CD4-positive, alpha-beta T cell treated with Interleukin-6 at 100 ng/mL for 8 hours (primary cell): Measurements from ENCODE around the gene ZNF836.

Source experiments
- DNase-seq: peaks from one replicate; pipeline ENCODE4 v3.0.0-alpha.2; 2020; ENCODE audit warnings: mixed read lengths, low spot score

The ZNF836 gene

GRCh38 chr19:52188822-52189734 is 17.7 kb upstream of the ZNF836 start:
- no peak for DNase-seq

DNA sequence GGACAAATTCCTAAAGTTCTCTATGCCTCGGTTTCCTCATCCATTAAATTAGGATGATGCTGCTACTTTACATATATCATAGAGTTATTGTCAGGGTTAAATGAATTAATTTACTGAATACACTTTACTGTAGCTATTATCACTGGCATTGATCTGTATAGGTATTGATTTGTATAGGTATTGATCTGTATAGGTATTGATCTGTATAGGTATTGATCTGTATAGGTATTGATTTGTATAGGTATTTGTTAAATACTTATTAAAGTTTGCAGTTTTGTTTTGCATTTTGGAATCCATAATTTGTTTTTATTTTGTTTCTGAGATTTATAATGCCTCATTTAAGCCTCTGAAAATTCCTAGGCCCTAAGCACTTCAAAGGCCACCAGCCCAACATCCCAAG is 16.0 kb upstream of the ZNF836 start:
- no peak for DNase-seq

GRCh38 chr19:52176574-52176973 is 5.2 kb upstream of the ZNF836 start:
- DNase-seq: no peak

- no peak for DNase-seq
Observed at GRCh38 chr19:52172347-52172746, 926 bp upstream of the ZNF836 start.

DNA sequence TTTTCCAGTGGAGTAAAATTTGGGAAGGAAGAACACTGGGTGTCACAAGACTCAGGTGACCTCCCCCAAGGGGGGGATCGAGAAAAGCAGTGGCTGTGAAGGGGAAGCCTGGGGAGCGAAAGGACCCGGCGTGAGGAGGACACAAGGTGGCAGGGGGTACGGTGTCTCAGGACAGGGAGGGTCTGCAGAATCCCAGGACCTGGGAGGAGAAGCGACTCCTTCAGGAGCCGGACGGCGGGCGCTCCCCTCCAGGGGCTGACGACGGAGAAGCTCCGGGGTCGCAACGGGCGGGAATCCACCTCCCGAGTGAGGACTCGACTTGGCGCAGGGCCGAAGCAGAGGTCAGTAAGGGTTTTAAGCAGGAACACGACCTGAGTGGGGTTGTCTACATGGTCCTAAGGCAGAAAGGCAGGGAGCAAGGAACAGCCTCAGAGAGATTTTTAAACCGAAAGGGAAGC is 529 bp downstream of the ZNF836 start:
- DNase-seq: no peak

DNA sequence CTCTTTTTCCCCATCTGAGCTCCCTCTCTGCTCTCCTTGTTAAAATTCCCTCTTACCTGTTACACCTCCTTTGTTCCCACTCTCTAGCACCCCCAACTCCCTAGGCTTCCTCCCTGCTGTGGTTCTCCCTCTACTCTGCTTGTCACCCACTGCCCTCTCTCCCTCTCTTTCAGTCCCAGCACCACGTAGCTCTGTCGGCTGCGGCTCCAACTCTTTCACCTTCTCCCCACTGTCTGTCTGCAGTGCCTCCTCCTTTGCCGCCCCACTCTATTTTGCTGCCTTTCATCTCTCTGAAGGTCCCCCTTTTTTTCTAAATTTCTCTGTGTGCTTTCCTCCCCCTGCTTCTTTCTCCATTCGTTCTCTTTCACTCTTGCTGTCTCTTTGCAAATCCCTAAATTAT is 1.1 kb downstream of the ZNF836 start:
- DNase-seq: no peak

DNA sequence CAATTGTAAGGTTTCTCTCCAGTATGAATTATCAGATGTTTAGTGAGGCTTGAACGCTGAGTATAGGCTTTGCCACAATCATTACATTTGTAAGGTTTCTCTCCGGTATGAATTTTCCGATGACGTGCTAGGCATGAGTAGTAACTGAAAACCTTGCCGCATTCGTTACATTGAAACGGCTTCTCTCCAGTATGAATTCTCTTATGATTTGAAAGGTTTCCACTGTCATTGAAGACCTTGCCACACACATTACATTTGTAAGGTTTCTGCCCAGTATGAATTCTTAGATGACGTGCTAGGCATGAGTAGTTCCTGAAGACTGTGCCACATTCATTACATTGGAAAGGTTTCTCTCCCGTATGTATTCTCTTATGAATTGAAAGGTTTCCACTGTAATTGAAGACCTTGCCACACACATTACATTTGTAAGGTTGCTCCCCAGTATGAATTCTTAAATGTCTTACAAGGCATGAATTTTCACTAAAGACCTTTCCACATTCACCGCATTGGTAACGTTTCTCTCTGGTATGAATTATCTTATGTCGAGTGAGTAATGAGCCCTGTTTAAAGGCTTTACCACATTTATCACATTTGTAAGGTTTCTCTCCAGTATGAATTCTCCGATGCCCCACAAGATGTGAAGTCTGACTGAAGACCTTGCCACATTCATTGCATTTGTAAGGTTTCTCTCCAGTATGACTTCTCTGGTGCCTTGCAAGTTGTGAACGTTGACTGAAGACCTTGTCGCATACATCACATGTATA is 15.6 kb downstream of the ZNF836 start:
- no peak for DNase-seq

DNA sequence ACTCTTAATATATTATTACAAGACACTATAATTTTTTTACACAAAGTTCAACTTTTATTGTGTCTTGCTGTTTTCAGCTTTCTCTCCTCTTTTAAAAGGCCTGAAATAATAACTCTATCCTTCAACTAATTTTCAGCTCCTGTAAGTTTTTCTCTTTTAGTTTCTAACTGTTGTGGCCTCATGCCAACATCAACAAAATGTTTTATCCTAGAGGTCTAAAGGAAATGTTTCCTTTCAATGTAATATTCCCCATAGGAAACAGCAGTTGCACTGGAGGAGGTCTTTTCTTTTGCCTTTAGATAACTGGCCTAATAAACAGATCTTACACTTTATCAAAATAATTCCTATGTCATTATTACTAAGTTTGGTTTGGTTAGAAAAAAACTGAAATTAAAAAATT is 23.2 kb downstream of the ZNF836 start:
- no peak for DNase-seq

DNA sequence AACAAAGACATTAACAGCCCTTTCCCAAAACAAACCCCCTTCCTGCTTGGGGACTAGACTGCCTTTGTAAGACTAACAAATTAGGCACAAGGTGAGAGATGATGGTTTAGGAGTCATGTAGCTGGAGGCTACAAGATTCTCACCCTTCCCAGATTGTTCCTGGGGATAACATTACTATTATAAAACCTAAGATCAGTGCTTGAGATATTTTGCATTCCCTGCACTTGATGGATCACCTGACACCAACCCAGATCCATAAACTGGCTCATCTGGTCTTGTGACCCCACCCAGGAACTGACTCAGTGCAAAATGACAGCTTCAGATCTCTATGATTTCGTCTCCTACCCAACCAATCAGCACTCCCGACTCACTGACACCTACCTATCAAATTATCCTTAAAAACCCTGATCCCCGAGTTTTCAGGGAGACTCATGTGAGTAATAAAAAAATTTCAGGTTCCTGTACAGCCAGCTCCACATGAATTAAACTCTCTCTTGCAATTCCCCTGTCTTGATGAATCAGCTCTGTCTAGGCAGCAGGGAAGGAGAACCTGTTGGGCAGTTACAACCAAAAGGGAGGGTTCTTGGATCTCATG is 29.3 kb downstream of the ZNF836 start:
- DNase-seq: no peak

GRCh38 chr19:52141203-52141602 is 30.2 kb downstream of the ZNF836 start:
- no peak for DNase-seq

DNA sequence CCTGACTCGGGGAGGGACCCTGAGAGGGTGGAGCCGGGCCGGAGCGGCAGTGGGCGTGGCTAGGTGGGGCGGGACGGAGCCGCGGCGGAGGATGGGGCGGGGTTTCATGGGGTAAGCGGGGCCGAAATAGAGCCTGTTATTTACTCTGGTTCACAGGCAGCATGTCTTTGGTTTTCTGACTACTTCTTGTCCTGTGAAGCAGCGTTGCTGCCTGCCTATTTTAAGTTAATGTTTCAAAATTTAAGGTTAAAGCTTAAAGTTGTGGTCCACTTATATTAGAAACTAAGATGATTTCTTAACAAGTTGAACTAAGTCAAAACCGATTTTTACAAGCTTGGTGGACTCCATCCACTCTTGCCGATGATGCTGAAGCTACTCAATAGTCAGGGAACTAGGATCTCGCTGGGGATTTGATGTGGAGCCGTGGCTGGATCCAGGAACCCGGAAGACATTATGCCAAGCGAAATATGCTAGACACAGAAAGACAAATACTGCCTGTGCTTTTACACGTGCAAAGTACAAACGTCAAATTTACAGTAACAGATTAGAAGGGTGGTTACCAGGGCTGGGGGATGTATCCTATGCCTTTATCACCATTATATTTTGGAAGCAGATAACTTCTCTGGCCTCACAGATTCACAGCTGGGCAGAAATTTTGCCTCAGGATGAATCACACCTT is 31.2 kb downstream of the ZNF836 start:
- peak; percentile 97 for DNase-seq

DNA sequence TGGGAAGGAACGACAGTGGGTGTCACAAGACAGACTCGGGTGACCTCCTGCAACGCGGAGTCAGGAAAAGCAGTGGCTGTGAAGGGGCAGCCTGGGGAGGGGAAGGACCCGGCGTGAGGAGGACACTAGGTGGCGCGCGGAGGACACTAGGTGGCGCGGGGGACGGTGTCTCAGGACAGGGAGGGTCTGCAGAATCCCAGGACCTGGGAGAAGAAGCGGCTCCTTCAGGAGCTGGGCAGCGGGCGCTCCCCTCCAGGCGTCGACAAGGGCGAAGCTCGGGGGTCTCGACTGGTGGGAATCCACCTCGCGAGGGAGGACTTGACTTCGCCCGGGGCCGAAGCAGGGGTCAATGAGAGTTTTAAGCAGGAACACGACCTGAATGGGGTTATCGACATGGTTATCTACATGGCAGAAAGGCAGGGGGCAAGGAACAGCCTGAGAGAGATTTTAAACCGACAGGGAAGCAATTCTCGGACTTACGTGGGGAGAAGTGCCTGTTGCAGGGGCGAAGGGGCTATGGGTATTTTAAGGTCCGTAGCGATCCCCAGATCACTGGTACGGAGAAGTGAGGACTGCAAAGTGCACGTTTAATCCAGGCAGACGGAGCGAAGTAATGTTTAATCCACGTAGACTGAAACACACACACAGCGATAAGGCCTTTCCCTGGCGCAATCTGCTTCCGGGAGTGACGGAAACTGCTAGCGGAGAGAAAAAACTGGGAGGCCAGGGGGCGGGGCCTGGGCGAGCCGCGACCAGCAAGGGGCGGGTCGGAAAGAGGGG is 32.0 kb downstream of the ZNF836 start, which contains the start of gene ZNF616:
ZNF616 (minus strand) TSS at position 687 of the 780 bp plus-strand sequence. CDS start 9,426 bp downstream, outside the sequence.
- DNase-seq: peak; percentile 77

DNA sequence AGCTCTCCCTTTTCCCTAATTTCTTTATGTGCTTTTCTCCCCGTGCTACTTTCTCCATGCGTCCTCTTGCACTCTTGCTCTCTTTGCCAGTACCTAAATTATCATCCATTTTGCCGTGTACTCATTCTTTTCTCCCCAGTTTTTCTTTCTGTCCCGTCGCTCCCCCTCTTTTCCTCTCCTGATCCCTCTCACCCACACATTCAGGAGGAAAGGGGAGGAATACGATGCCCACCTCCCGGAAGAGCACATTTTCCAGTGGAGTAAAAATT is 32.5 kb downstream of the ZNF836 start:
- DNase-seq: no peak

- no peak for DNase-seq
Observed at GRCh38 chr19:52138278-52138982, 33.0 kb downstream of the ZNF836 start.

- DNase-seq: no peak
Observed at GRCh38 chr19:52120286-52120685, 51.1 kb downstream of the ZNF836 start.

DNA sequence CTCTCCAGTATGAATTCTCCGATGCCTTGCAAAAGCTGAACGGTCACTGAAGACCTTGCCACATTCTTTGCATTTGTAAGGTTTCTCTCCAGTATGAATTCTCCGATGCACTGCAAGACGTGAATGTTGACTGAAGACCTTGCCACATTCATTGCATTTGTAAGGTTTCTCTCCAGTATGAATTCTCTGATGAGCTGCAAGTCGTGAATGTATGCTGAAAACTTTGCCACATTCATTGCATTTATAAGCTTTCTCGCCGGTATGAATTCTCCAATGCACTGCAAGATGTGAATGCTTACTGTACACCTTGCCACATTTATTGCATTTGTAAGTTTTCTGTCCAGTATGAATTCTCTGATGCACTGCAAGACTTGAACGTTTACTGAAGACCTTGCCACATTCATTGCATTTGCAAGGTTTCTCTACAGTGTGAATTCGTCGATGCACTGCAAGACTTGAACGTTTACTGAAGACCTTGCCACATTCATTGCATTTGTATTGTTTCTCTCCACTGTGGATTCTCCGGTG is 55.8 kb downstream of the ZNF836 start:
- no peak for DNase-seq

- no peak for DNase-seq
Observed at GRCh38 chr19:52114691-52115090, 56.7 kb downstream of the ZNF836 start.

DNA sequence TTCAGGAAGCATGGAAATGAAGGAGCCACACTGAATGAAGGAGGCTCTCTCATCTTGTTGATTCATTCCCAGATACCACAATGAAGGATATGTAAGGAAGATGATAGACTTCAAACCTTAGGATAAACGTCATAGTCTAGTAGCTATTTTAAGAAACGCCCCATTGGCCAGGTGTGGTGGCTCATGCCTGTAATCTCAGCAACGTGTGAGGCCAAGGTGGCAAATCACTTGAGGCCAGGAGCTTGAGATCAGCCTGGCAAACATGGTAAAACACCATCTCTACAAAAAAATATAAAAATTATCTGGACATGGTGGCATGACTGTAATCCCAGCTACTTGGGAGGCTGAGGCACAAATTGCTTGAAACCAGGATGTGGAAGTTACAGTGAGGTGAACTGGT is 58.8 kb downstream of the ZNF836 start:
- DNase-seq: no peak

DNA sequence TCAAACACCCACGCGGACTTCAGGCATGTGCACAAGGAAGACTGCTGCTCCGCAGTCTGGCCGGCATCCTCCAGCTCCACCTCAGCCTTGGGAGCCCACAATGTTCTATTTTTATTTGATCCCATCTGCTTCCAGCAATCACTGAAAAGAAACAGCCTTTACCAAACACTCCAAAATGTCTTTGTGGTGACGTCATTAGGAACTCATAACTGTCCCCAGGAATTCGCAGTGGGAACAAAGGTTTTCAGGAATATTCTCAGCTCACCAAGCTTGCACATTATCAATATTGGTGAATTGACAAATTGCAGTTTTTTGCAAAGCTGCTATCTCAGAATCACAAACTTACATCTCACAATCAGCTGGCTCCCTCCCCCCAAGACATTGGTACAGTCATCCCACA is 60.6 kb downstream of the ZNF836 start:
- no peak for DNase-seq
